ENCODE data around the gene IFT57. TPM values are rescaled to one million over a fixed set of nuclear protein-coding genes. Genes with fewer than 3 reads are reported as not detected.

IFT57 gene
- total RNA-seq, 2 donors from 2014 or later: 33.6 to 53.7 TPM

Other genes starting within 250 kb of the IFT57 start
- gene CD47, start 131.4 kb downstream of the IFT57 start, total RNA-seq: 10 to 100 TPM; 72.4 to 74.0 TPM
- gene HHLA2, start 74.1 kb upstream of the IFT57 start, total RNA-seq: not detected

Data from posterior vena cava (tissue), 2 donors.